Stimulated activated CD4-positive, alpha-beta T cell treated with anti-CD3 and anti-CD28 coated beads, TNF-alpha, amount 100 ng/mL, for 1 hour (primary cell): Measurements from ENCODE around the gene PPHLN1.
"Not testable (repeated sequence)": the region's sequence is repeated elsewhere in the genome, so short reads cannot be mapped to it uniquely, and the experiment has no call there.

ENCODE experiments used
- DNase-seq, 3 donors: peaks; one replicate each; pipeline ENCODE4 v3.0.0-alpha.2; 2020; ENCODE audit warnings: low read depth in 3 of 3, low spot score in 1 of 3

The PPHLN1 gene

GRCh38 chr12:42322567-42322966, 3.4 kb upstream of the PPHLN1 start:
- DNase-seq = no peak

- no peak for DNase-seq
Measured at GRCh38 chr12:42323856-42324255, 2.1 kb upstream of the PPHLN1 start.

GRCh38 chr12:42325326-42325652, 678 bp upstream of the PPHLN1 start:
- DNase-seq = no peak

- DNase-seq = no peak
Measured at GRCh38 chr12:42326541-42327226, 717 bp downstream of the PPHLN1 start.

GRCh38 chr12:42327227-42327590, 1.2 kb downstream of the PPHLN1 start:
- DNase-seq = no peak

- DNase-seq = not testable (repeated sequence)
Measured at GRCh38 chr12:42330097-42330496, 4.1 kb downstream of the PPHLN1 start.

- DNase-seq = no peak
Measured at GRCh38 chr12:42332301-42333285, 6.6 kb downstream of the PPHLN1 start.

- DNase-seq = no peak
Measured at GRCh38 chr12:42336286-42336685, 10.3 kb downstream of the PPHLN1 start.

GRCh38 chr12:42338280-42338679, 12.3 kb downstream of the PPHLN1 start:
- no peak for DNase-seq

GRCh38 chr12:42342028-42342427, 16.1 kb downstream of the PPHLN1 start:
- no peak for DNase-seq

GRCh38 chr12:42343721-42344120, 17.8 kb downstream of the PPHLN1 start:
- DNase-seq = no peak

- no peak for DNase-seq
Measured at GRCh38 chr12:42346403-42347002, 20.5 kb downstream of the PPHLN1 start.

GRCh38 chr12:42349119-42350020, 23.4 kb downstream of the PPHLN1 start:
- not testable (repeated sequence) for DNase-seq

GRCh38 chr12:42350021-42350407, 24.0 kb downstream of the PPHLN1 start:
- not testable (repeated sequence) for DNase-seq

GRCh38 chr12:42356344-42356743, 30.4 kb downstream of the PPHLN1 start:
- DNase-seq = no peak

GRCh38 chr12:42360747-42361403, 34.9 kb downstream of the PPHLN1 start:
- no peak for DNase-seq

GRCh38 chr12:42361909-42362646, 36.1 kb downstream of the PPHLN1 start:
- DNase-seq = no peak

GRCh38 chr12:42362647-42363260, 36.8 kb downstream of the PPHLN1 start:
- DNase-seq = no peak

GRCh38 chr12:42364692-42365091, 38.7 kb downstream of the PPHLN1 start:
- no peak for DNase-seq
